OCI-LY7 (cell line): Measurements from ENCODE around the gene GABARAP. TPM values are rescaled to one million over a fixed set of nuclear protein-coding genes. Genes with fewer than 3 reads are reported as not detected.

ENCODE experiments used
- BruUV-seq: library from RNA; stranded (reverse); fragments of 400-500 nt; replicated peaks from 2 replicates; lab custom pipeline; 2021; lab: Mats Ljungman, UMichigan
- CTCF ChIA-PET: fragments of 300-600 bp; sonication (Branson Sonifier 250); formaldehyde crosslinking; loops from one replicate; lab custom pipeline; 2022; ENCODE audit warnings: antibody characterized with exemption; ENCODE audit not compliant: unreplicated experiment; lab: Charles Lee
- POLR2A ChIA-PET: fragments of 300-600 bp; sonication (Branson Sonifier 250); formaldehyde crosslinking; loops from one replicate; lab custom pipeline; 2022; ENCODE audit warnings: antibody characterized with exemption; lab: Charles Lee
- DNase-seq: peaks from one replicate; pipeline ENCODE4 v3.0.0-alpha.2; 2015; ENCODE audit warnings: low spot score
- H2AFZ ChIP-seq: fragments of 200-600 bp; sonication (generic), shearing (Covaris generic); 2 replicates; pipeline ENCODE4 v1.6.1; 2014; ENCODE audit warnings: mild to moderate bottlenecking, antibody characterized with exemption, low read length, moderate library complexity
- H3K27ac ChIP-seq: fragments of 200-600 bp; sonication (generic); 2 replicates; pipeline ENCODE4 v1.5.1; 2014; ENCODE audit warnings: mixed run types, low read depth, mild to moderate bottlenecking, moderate library complexity, low read length, inconsistent platforms; ENCODE audit not compliant: poor library complexity, severe bottlenecking
- H3K36me3 ChIP-seq: fragments of 200-600 bp; sonication (generic); 2 replicates; pipeline ENCODE4 v1.6.1; 2014; ENCODE audit warnings: mild to moderate bottlenecking, antibody characterized with exemption, low read length, moderate library complexity, mixed read lengths; ENCODE audit not compliant: insufficient read depth
- H3K4me1 ChIP-seq: fragments of 200-600 bp; sonication (generic); 2 replicates; pipeline ENCODE4 v1.5.1; 2014; ENCODE audit warnings: mild to moderate bottlenecking, low read length; ENCODE audit not compliant: insufficient read depth, poor library complexity, severe bottlenecking
- H3K4me2 ChIP-seq: fragments of 200-600 bp; sonication (generic); 2 replicates; pipeline ENCODE4 v1.6.1; 2014; ENCODE audit warnings: mild to moderate bottlenecking, low read length
- H3K4me3 ChIP-seq: fragments of 200-600 bp; sonication (generic); 2 replicates; pipeline ENCODE4 v1.5.1; 2014; ENCODE audit warnings: mild to moderate bottlenecking, low read depth, low read length; ENCODE audit not compliant: poor library complexity, severe bottlenecking
- H3K79me2 ChIP-seq: fragments of 200-600 bp; sonication (generic); 2 replicates; pipeline ENCODE4 v1.6.1; 2016; ENCODE audit warnings: low read depth, mild to moderate bottlenecking, low read length, moderate library complexity, mixed read lengths; ENCODE audit not compliant: insufficient read depth
- H3K9me2 ChIP-seq: fragments of 200-600 bp; sonication (generic); 2 replicates; pipeline ENCODE4 v1.6.1; 2016; ENCODE audit warnings: mild to moderate bottlenecking, low read length, mixed read lengths; ENCODE audit not compliant: insufficient read depth
- H3K9me3 ChIP-seq: fragments of 200-600 bp; sonication (generic); 2 replicates; pipeline ENCODE4 v1.6.1; 2014; ENCODE audit warnings: mild to moderate bottlenecking, mixed run types, low read length, mixed read lengths
- H4K20me1 ChIP-seq: fragments of 200-600 bp; sonication (generic); 2 replicates; pipeline ENCODE4 v1.6.1; 2014; ENCODE audit warnings: mild to moderate bottlenecking, antibody characterized with exemption, low read length, moderate library complexity, mixed read lengths; ENCODE audit not compliant: insufficient read depth
- CTCF ChIP-seq: fragments of 200-600 bp; sonication (generic); conservative IDR thresholded peaks from 2 replicates; pipeline ENCODE4 v1.5.1; 2014; ENCODE audit warnings: mild to moderate bottlenecking, antibody characterized with exemption, low read length, moderate library complexity, mixed read lengths
- EZH2phosphoT487 ChIP-seq: fragments of 200-600 bp; sonication (generic); IDR thresholded peaks from 2 replicates; pipeline ENCODE4 v1.6.1; 2018; ENCODE audit warnings: low read depth, borderline replicate concordance, mild to moderate bottlenecking, mixed run types, antibody characterized with exemption, low read length, moderate library complexity, mixed read lengths
- intact Hi-C: fragments of 100-400 bp; cut with micrococcal nuclease; formaldehyde crosslinking; loops from one replicate; pipeline ENCODE4 v1.10.0; 2022; ENCODE audit not compliant: unreplicated experiment
- total RNA-seq, 2 experiments: library from RNA; depleted of rRNA in 1 of 2; stranded (reverse); fragments of >200 nt in 1 of 2; shearing (Covaris generic) in 1 of 2; gene quantifications; 2 replicates each; pipeline ENCODE4 v1.2.3, GENCODE V29; 2014 to 2022

The GABARAP gene
- total RNA-seq, 2 experiments from 2014 or later = 128 to 199 TPM

- ChIA-PET CTCF (no interaction called here), POLR2A (no interaction called here)
- Histone ChIP-seq H2AFZ (no peak overlapping the region), H3K9me2 (no peaks in the 10 kb centered on the region), H3K9me3 (no peaks in the 10 kb centered on the region), H3K4me3 (no peak overlapping the region), H3K4me2 (no peak overlapping the region), H3K36me3 (no peaks in the 10 kb centered on the region), H3K4me1 (peaks cover 28% of the 10 kb centered on the region), H3K27ac (no peak overlapping the region), H4K20me1 (no peaks in the 10 kb centered on the region), H3K79me2 (no peaks in the 10 kb centered on the region)
- intact Hi-C loops = no loop called here
- BruUV-seq = no TSS peak
- TF ChIP-seq EZH2phosphoT487 (no peak), CTCF (no peak)
- DNase-seq = no peak
Observed at GRCh38 chr17:7290166-7290565, 47.9 kb upstream of the GABARAP start.

GRCh38 chr17:7289256-7290032 is 47.2 kb upstream of the GABARAP start:
- no peak for TF ChIP-seq EZH2phosphoT487
- no peak for TF ChIP-seq CTCF
- H3K27ac ChIP-seq = no peak overlapping the region
- intact Hi-C loops = no loop called here
- no peak overlapping the region for H3K4me3 ChIP-seq
- H2AFZ ChIP-seq = no peak overlapping the region
- no peak overlapping the region for H3K4me2 ChIP-seq
- H3K9me2 ChIP-seq = no peaks in the 10 kb centered on the region
- ChIA-PET POLR2A (no interaction called here), CTCF (no interaction called here)
- H3K9me3 ChIP-seq = no peaks in the 10 kb centered on the region
- no peaks in the 10 kb centered on the region for H3K79me2 ChIP-seq
- no peak for DNase-seq
- no peaks in the 10 kb centered on the region for H4K20me1 ChIP-seq
- no TSS peak for BruUV-seq
- peaks cover 25% of the 10 kb centered on the region for H3K4me1 ChIP-seq
- H3K36me3 ChIP-seq = no peaks in the 10 kb centered on the region

GRCh38 chr17:7285679-7286078 is 43.4 kb upstream of the GABARAP start:
- no peak for DNase-seq
- H3K4me1 ChIP-seq = peaks cover 33% of the 10 kb centered on the region
- no peak overlapping the region for H2AFZ ChIP-seq
- TF ChIP-seq EZH2phosphoT487 (no peak), CTCF (no peak)
- H3K4me3 ChIP-seq = no peak overlapping the region
- no peaks in the 10 kb centered on the region for H3K9me3 ChIP-seq
- CTCF ChIA-PET = interaction anchor here (0.6 kb wide), 1 partner anchor 11 kb away, joined by 3 read pairs; no protein-coding TSS in a partner anchor
- intact Hi-C loops = no loop called here
- BruUV-seq = no TSS peak
- H3K79me2 ChIP-seq = no peaks in the 10 kb centered on the region
- H4K20me1 ChIP-seq = no peaks in the 10 kb centered on the region
- POLR2A ChIA-PET = interaction anchor here (1.0 kb wide), 1 partner anchor 51 kb away, joined by 4 read pairs; the partner anchor contains the start of gene ACAP1
- H3K9me2 ChIP-seq = no peaks in the 10 kb centered on the region
- no peak overlapping the region for H3K4me2 ChIP-seq
- H3K27ac ChIP-seq = no peak overlapping the region
- no peaks in the 10 kb centered on the region for H3K36me3 ChIP-seq
